GM12874 (cell line): Measurements from ENCODE around the gene C1orf167.

Experiments
- CTCF ChIP-seq: IDR thresholded peaks from 2 replicates; pipeline ENCODE4 v1.5.1; 2011; ENCODE audit warnings: low read depth, mild to moderate bottlenecking, control low read depth, low read length, moderate library complexity; ENCODE audit not compliant: insufficient read depth

Gene C1orf167

GRCh38 chr1:11817192-11817591 is 55.2 kb downstream of the C1orf167 start:
- no peak for TF ChIP-seq CTCF

- TF ChIP-seq CTCF: no peak
These were observed 60.1 kb downstream of the C1orf167 start for GRCh38 chr1:11822091-11822490.

GRCh38 chr1:11823366-11824137 is 61.6 kb downstream of the C1orf167 start:
- TF ChIP-seq CTCF: no peak

- TF ChIP-seq CTCF: no peak
These were observed 63.1 kb downstream of the C1orf167 start for GRCh38 chr1:11825131-11825530.

DNA sequence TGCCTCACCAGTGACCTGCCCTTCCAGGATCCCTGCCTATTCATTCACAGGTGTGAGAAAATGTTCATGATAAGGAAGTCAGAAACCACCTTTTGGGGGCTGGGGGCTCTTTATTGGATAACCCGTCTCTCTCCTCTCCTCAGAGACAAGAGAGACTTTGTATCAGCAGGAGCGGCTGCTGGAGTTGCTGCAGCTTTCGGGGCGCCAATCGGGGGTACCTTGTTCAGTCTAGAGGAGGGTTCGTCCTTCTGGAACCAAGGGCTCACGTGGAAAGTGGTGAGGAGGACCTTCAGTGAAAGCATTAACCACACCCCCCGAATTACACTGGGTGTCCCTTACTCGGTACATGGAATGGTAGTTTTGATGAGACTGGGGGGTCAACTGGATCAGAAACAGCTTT is 65.0 kb downstream of the C1orf167 start:
- TF ChIP-seq CTCF: no peak

- no peak for TF ChIP-seq CTCF
These were observed 66.5 kb downstream of the C1orf167 start for GRCh38 chr1:11828511-11828910.

DNA sequence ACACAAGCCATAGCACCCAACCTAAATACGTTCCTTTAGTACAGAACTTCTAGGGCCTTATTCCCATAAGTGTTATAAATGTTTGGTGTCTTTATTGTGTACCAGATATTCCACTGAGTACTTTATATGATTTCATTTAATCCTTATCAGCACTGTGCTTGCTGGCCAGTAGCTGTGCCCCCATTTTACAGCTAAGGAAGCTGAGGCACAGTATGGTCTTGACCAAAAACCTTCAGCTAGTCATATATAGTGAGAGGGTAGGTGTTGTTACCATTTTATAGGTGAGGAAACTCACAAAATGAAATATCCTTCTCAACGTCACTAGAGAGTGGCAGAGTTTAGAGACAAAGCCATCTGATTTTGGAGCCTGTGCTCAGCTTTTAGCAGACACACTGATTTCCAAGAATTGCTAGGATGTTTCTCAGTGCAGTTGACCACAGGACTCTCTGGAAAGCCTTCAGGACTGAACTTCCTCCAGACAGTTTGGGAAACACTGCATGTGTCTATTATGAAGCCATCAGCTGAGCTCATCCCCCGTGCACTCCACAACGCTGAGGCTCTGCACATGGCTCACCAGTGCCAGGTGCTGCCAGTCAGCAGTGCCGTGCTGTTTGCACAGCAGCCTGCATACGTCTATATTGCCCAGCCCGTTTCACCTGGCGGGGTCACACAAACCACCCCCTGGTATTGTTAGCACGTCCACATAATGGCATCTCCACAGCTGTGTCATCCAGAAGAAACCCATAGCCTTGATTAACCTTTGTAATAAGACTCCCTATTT is 70.1 kb downstream of the C1orf167 start:
- TF ChIP-seq CTCF: no peak
